ENCODE results near the gene LRRC25. TPM values are rescaled to one million over a fixed set of nuclear protein-coding genes. Genes with fewer than 3 reads are reported as not detected.

The LRRC25 gene
- total RNA-seq, 1 donor from 2014 or later, result 0.06 TPM

- H3K4me3 ChIP-seq (ENCODE audit: low read depth, low read length), result no peak overlapping the region
- no peak for DNase-seq (ENCODE audit: low read depth)
- TF ChIP-seq, protein P1, sequence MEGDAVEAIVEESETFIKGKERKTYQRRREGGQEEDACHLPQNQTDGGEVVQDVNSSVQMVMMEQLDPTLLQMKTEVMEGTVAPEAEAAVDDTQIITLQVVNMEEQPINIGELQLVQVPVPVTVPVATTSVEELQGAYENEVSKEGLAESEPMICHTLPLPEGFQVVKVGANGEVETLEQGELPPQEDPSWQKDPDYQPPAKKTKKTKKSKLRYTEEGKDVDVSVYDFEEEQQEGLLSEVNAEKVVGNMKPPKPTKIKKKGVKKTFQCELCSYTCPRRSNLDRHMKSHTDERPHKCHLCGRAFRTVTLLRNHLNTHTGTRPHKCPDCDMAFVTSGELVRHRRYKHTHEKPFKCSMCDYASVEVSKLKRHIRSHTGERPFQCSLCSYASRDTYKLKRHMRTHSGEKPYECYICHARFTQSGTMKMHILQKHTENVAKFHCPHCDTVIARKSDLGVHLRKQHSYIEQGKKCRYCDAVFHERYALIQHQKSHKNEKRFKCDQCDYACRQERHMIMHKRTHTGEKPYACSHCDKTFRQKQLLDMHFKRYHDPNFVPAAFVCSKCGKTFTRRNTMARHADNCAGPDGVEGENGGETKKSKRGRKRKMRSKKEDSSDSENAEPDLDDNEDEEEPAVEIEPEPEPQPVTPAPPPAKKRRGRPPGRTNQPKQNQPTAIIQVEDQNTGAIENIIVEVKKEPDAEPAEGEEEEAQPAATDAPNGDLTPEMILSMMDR (conservative IDR thresholded peaks at IDR 0.05; ENCODE audit: low read depth, low read length), result no peak
Measured at GRCh38 chr19:18423258-18424020, 26.0 kb upstream of the LRRC25 start.

DNA sequence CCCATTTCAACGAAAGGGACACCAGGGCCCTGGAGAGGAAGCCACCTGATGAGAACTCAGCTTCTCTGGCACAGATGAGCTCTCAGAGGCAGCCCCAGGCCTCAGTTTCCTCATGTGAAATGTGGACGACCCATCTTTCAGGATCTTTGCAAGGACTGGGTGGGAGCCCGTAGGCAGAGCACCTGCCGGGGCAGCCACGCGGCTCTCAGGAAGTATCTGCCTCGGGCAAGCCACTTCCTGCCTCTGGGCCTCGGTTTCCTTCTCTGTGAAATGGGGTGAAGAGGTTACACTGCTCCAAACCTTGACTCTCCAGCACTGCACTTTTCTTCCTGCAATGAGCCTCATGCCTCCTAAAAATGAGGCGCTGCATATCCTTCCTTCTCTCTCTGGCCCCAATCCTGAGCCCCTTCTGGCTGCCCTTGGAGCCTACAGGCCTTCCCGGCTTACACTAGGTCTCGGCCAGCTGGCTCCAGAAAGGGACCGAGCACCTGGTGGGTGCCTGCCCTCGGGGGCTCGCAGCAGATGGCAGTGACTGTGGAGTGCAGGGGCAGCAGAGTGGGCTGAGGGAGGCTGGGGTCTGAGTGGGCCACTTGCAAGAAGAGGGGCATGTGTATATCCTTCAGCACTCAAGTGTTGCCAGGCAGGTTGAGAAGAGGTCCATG is 25.2 kb upstream of the LRRC25 start:
- no peak for DNase-seq (ENCODE audit: low read depth)
- TF ChIP-seq, protein P1 (conservative IDR thresholded peaks at IDR 0.05; ENCODE audit: low read depth, low read length), result no peak
- no peak overlapping the region for H3K4me3 ChIP-seq (ENCODE audit: low read depth, low read length)

- no peak for DNase-seq (ENCODE audit: low read depth)
- peak overlapping the region; percentile 75 for H3K4me3 ChIP-seq (ENCODE audit: low read depth, low read length)
- TF ChIP-seq, protein P1 (conservative IDR thresholded peaks at IDR 0.05; ENCODE audit: low read depth, low read length), result no peak
Measured at GRCh38 chr19:18421371-18421959, 24.0 kb upstream of the LRRC25 start.

DNA sequence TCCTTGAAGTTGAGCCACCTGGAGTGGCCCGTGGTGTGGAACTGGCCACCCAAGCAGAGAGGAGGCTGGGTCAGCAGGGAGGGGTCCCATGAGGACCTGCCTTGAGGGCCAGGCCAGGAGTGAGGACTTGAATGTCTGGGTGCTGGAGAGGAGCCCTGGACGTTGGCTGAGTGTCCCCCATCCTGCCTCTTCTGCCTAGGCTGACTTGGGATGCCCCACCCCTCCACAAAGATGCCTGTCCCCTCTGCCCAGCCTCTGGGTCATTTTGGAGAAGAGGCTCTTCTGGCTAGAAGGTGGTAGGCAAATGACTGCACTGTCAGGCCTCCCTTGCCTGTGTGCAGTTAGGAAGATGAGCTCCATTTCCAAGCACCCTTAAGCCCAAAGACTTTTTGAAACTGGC is 23.5 kb upstream of the LRRC25 start:
- H3K4me3 ChIP-seq (ENCODE audit: low read depth, low read length), result peak overlapping the region; percentile 75
- DNase-seq (ENCODE audit: low read depth), result no peak
- TF ChIP-seq, protein P1 (conservative IDR thresholded peaks at IDR 0.05; ENCODE audit: low read depth, low read length), result no peak

DNA sequence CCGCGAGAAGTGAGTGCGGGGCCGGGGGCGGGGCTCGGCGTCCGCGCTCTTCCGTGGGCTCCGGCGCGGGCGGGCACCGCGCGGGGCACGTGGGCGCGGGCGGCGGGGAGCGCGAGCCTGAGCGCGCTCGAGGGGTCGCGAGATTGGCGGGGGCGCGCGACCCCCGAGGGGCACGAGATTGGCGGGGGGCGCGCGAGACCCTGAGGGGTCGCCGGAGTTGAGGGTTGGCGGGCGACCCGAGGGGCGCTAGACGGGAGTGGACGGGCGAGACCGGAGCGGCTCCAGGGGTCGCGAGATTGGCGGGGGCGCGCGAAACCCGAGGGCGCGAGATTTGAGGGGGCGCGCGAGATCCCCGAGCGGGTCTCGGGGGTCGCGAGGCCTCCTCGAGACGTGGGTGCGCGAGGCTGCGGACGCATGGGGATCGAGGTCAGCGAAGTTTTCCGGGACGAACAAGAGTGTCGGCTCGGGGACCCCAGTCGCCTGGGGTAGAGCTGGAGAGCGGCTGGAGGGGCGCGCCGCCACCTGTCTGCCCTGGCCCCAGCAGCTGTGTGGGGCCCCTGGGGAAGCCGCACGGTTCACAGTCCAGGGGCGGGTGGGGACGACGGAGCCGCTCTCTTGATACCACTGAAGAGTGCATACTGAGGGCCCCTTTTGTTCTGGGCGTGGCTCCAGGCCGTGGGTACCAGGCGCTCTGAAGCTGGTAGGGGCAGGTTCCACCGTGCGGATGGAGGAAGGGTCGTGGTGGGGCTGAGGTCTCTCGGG is 22.5 kb upstream of the LRRC25 start:
- H3K4me3 ChIP-seq (ENCODE audit: low read depth, low read length), result peak overlapping the region; percentile 75
- TF ChIP-seq, protein P1 (conservative IDR thresholded peaks at IDR 0.05; ENCODE audit: low read depth, low read length), result no peak
- no peak for DNase-seq (ENCODE audit: low read depth)

DNA sequence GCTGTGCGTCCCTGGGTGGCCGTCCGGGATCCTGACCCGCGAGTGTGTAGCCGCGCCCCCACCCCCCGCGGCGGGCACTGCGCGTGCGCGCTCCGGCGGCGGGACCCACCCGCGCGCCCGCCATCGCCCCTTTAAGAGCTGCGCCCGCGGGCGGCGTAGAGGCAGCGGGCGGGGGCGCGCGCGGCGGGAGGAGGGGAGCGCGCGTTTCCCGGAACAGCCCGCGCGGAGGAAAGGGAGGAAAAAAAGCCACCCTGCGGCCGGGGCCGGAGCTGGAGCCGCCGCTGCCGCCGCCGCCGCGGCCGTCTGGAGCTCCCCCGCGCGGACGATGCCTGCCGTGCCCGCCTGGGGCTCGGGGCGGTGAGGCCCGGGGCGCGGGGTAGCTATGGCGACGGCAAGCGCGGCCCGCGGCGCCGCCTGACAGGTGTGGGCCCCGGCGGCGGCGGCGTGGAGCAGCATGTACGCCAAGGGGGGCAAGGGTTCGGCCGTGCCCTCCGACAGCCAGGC is 21.8 kb upstream of the LRRC25 start, which contains the start of gene SSBP4:
Gene SSBP4, plus strand, starts transcription at position 204 of the 504 bp plus-strand sequence. Its CDS starts 251 bp downstream, at position 455.
- TF ChIP-seq, protein P1 (conservative IDR thresholded peaks at IDR 0.05; ENCODE audit: low read depth, low read length), result no peak
- peak within 1 kb of the TSS; percentile 75 for H3K4me3 ChIP-seq (ENCODE audit: low read depth, low read length)
- DNase-seq (ENCODE audit: low read depth), result no peak

Measured in epithelial cell of proximal tubule (primary cell).